Measurements from ENCODE around the gene KRT38.

The KRT38 gene

DNA sequence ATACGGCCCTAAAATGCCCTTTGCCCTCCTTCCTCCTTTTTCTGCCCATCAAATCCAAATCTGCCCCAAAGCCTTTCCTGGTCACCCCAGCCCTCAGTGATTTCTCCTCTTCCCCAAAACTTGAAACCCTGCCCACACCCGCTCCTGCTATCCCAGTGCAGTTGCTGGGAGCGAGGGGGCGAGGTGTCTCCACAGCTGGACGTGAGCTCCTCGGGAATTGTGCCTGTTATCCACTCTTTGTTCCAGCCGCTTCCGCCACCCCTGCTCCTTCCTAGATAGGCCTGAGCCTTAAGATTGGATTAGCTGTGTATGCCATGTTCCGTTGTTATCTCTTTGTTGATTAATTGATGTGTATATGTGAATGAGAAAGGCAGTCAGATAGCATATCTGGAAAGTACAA lies 42.7 kb upstream of the KRT38 start:
- no peak for DNase-seq (ENCODE audit: low read depth)
- TF ChIP-seq, protein P1, sequence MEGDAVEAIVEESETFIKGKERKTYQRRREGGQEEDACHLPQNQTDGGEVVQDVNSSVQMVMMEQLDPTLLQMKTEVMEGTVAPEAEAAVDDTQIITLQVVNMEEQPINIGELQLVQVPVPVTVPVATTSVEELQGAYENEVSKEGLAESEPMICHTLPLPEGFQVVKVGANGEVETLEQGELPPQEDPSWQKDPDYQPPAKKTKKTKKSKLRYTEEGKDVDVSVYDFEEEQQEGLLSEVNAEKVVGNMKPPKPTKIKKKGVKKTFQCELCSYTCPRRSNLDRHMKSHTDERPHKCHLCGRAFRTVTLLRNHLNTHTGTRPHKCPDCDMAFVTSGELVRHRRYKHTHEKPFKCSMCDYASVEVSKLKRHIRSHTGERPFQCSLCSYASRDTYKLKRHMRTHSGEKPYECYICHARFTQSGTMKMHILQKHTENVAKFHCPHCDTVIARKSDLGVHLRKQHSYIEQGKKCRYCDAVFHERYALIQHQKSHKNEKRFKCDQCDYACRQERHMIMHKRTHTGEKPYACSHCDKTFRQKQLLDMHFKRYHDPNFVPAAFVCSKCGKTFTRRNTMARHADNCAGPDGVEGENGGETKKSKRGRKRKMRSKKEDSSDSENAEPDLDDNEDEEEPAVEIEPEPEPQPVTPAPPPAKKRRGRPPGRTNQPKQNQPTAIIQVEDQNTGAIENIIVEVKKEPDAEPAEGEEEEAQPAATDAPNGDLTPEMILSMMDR (conservative IDR thresholded peaks at IDR 0.05; ENCODE audit: low read length): no peak
- no peak overlapping the region for H3K4me3 ChIP-seq (ENCODE audit: low read length)

DNA sequence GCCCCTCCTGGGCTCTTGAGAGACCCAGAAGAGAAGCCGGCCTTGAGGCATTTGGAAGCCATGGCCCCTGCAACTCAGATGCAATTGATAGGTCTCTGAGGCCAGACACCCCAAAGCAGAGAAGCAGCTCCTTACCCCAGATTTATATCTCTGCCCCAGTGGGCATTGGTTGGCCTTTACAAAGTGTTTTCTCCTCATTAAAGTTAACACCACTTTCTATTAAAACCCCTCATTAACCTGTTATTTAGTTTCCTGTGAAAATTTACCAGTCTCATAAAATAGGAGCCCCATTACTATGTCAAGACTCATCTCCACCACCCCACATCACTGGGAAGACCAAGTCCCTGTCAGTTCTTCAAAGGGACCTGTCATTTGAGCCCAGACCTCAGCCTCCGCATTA lies 40.3 kb upstream of the KRT38 start, which contains the start of gene KRT35:
TSS of gene KRT35 (minus strand) at position 116 of the 400 bp plus-strand sequence. CDS start at position 62, 54 bp downstream.
- no peak within 1 kb of the TSS for H3K4me3 ChIP-seq (ENCODE audit: low read length)
- no peak for DNase-seq (ENCODE audit: low read depth)
- TF ChIP-seq, protein P1 (conservative IDR thresholded peaks at IDR 0.05; ENCODE audit: low read length): no peak

DNA sequence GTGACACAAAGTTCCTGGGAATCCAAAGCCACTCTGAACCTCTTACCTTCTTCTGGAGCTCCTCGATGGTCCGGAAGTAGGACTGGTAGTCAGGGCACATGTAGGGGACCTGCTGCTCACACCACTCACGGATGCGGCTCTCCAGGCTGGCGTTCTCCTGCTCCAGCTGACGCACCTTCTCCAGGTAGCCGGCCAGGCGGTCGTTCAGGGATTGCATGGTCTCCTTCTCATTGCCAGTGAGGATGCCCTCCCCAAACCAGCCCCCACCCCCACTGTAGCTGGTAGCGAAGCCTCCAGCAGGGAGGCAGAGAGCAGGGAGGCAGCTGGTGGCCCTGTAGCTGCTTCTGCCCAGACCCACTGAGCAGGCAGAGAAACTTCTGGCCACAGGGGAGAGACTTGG lies 39.8 kb upstream of the KRT38 start:
- TF ChIP-seq, protein P1 (conservative IDR thresholded peaks at IDR 0.05; ENCODE audit: low read length): no peak
- DNase-seq (ENCODE audit: low read depth): no peak
- no peak overlapping the region for H3K4me3 ChIP-seq (ENCODE audit: low read length)

DNA sequence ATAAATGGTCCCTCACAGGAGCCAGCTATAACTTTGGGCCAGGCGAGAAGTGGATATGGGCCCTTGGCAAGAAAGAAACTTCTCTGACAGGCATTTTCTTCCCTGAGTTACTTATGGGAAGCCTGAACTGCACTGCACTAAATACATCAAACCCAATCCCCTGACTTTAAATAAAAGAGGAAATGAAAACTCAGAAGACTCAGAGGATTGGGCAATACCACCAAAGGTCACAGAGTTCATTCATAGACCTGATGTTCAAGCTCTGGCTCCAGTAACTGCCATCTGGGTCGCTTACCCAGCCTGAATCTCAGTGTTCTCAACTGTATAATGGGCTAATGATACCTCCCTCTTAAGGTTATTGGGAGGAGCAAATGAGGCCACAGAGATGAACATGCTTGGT lies 39.4 kb upstream of the KRT38 start:
- no peak overlapping the region for H3K4me3 ChIP-seq (ENCODE audit: low read length)
- no peak for DNase-seq (ENCODE audit: low read depth)
- TF ChIP-seq, protein P1 (conservative IDR thresholded peaks at IDR 0.05; ENCODE audit: low read length): no peak

GRCh38 chr17:41478237-41478636 lies 37.5 kb upstream of the KRT38 start:
- no peak for DNase-seq (ENCODE audit: low read depth)
- H3K4me3 ChIP-seq (ENCODE audit: low read length): no peak overlapping the region
- TF ChIP-seq, protein P1 (conservative IDR thresholded peaks at IDR 0.05; ENCODE audit: low read length): no peak

DNA sequence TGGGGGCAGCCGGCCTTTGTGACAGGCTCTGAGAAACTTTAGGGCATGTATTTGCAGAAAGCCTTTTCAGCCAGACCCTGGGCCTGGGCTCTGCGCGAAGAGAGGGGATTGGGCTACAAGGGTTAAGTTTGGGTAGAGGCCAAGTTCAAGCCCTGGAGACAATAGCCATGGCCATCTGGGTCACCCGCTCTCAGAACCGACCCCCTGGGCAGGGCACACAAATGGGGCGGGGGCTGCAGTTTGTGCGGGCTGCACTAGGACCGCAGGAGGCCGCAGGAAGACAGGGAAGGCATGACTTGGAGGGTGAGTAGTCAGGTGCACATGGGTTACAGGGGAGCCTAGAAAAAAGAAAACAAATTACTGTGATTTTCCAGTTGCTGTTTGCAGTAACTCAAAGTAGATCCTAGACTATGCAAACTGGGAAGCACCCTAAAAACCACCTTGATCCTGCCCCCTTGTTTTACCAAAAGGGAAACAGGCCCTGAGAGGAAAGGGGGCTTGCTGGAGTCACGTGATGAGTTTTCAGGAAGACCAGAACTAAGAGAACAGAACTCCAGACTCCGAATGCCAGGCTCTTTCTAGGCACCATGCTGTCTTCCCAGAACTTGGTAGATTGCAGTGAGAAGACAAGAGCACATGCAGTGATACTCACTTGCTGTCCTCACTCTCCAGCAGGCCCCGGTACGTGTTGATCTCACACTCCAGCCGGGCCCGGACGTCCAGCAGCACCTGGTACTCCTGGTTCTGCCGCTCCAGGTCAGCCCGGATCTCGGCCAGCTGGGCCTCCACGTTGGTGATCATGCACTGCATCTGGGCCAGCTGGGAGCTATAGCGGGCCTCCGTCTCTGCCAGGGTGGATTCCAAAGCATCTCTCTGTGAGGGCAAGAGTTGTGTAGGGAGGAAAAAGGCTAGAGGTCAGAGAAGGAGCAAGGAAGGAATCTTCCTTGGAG lies 36.4 kb upstream of the KRT38 start:
- DNase-seq (ENCODE audit: low read depth): no peak
- TF ChIP-seq, protein P1 (conservative IDR thresholded peaks at IDR 0.05; ENCODE audit: low read length): no peak
- no peak overlapping the region for H3K4me3 ChIP-seq (ENCODE audit: low read length)

- TF ChIP-seq, protein P1 (conservative IDR thresholded peaks at IDR 0.05; ENCODE audit: low read length): no peak
- no peak for DNase-seq (ENCODE audit: low read depth)
These were observed 34.6 kb upstream of the KRT38 start for GRCh38 chr17:41475421-41475820.

More at GRCh38 chr17:41475421-41475820, 34.6 kb upstream of the KRT38 start:
- H3K4me3 ChIP-seq (ENCODE audit: low read length): no peak overlapping the region
